ENCODE results near the gene PIK3C2G. TPM values are rescaled to one million over a fixed set of nuclear protein-coding genes. Genes with fewer than 3 reads are reported as not detected.

The PIK3C2G gene
- total RNA-seq, 1 experiment from 2014 or later: not detected

- Histone ChIP-seq H2AFZ (ENCODE audit: low read length) (no peak overlapping the region), H3K79me2 (ENCODE audit: insufficient read depth, low read length) (no peaks in the 10 kb centered on the region), H3K56ac (ENCODE audit: insufficient read length, low read depth, low read length) (no peak overlapping the region), H3K4me2 (ENCODE audit: insufficient read depth, insufficient read length, low read length) (no peak overlapping the region), H3K23ac (ENCODE audit: insufficient read length, low read depth, low read length) (no peak overlapping the region), H3K27ac (ENCODE audit: insufficient read length, low read depth, low read length) (no peak overlapping the region), H4K91ac (ENCODE audit: insufficient read length, low read depth, low read length) (no peak overlapping the region), H3K14ac (ENCODE audit: insufficient read depth, low read length) (no peak overlapping the region), H2BK120ac (ENCODE audit: low read depth, low read length, poor library complexity, severe bottlenecking) (no peak overlapping the region), H2BK20ac (ENCODE audit: low read depth, low read length, poor library complexity, severe bottlenecking) (no peak overlapping the region), H3K4ac (ENCODE audit: low read depth, low read length) (no peak overlapping the region), H4K5ac (ENCODE audit: insufficient read length, low read depth, low read length) (no peak overlapping the region), H2BK15ac (ENCODE audit: low read depth, low read length) (no peak overlapping the region), H3K79me1 (ENCODE audit: insufficient read depth, low read depth, low read length, poor library complexity, severe bottlenecking) (no peaks in the 10 kb centered on the region), H3K9me3 (ENCODE audit: control insufficient read depth, low read depth, low read length) (no peaks in the 10 kb centered on the region), H4K8ac (replicated peaks; ENCODE audit: insufficient read length, low read depth, low read length) (no peak overlapping the region), H4K20me1 (ENCODE audit: control insufficient read depth, insufficient read depth, insufficient read length) (no peaks in the 10 kb centered on the region), H3T11ph (ENCODE audit: low read length) (no peak overlapping the region), H3K18ac (ENCODE audit: insufficient read length, low read depth, low read length) (no peak overlapping the region), H3K4me1 (ENCODE audit: insufficient read depth, low read length) (no peaks in the 10 kb centered on the region), H2AK5ac (ENCODE audit: insufficient read length, low read length) (no peak overlapping the region), H2BK12ac (ENCODE audit: insufficient read length, low read depth, low read length) (no peak overlapping the region), H3K23me2 (ENCODE audit: insufficient read length, low read depth, low read length, poor library complexity, severe bottlenecking) (no peaks in the 10 kb centered on the region), H2BK5ac (ENCODE audit: insufficient read length, low read length) (no peak overlapping the region), H3K9ac (ENCODE audit: extremely low read depth, insufficient read length, low read length) (no peak overlapping the region), H3K27me3 (ENCODE audit: insufficient read depth, low read length) (no peaks in the 10 kb centered on the region)
- Mint-ChIP-seq H3K36me3 (ENCODE audit: insufficient read depth in 1 of 3, low read depth in 3 of 3) (no peaks in the 10 kb centered on the region; a peak in 1 of 7 replicates), H3K9me3 (no peaks in the 10 kb centered on the region), H3K4me3 (no peak overlapping the region), H3K4me1 (no peaks in the 10 kb centered on the region), H3K27ac (no peak overlapping the region), H3K27me3 (ENCODE audit: low read depth) (no peaks in the 10 kb centered on the region; the same call in 1 of the 2 replicates)
- TF ChIP-seq CTCF (conservative IDR thresholded peaks at IDR 0.05): no peak
- WGBS (ENCODE audit: extremely low coverage, insufficient read length, low lambda C conversion rate): no CpG with 5 or more reads among the region's 4 CpGs
- no peak for DNase-seq
These were observed 128.5 kb downstream of the PIK3C2G start for GRCh38 chr12:18389820-18390219.
